Right atrium auricular region (tissue), 2 donors: Measurements from ENCODE around the gene RPIA. TPM values are rescaled to one million over a fixed set of nuclear protein-coding genes. Genes with fewer than 3 reads are reported as not detected.
A peak's percentile ranks its signal among the peaks of the same experiment; 100 is the strongest.

ENCODE experiments used
- DNase-seq: peaks from one replicate; pipeline ENCODE4 v3.0.0-alpha.2; 2019; ENCODE audit warnings: low spot score
- H3K27ac ChIP-seq, 2 donors: fragments of 200-600 bp; sonication (generic); 1 replicate in 1 of 2; 2 replicates in 1 of 2; pipeline ENCODE4 v1.5.1; 2016 to 2019
- H3K27me3 ChIP-seq, 2 donors: fragments of 200-600 bp; sonication (generic); one replicate each; pipeline versions ENCODE4 v1.5.1 to v1.6.0; 2017 to 2019
- H3K36me3 ChIP-seq: fragments of 200-600 bp; sonication (generic); one replicate; pipeline ENCODE4 v1.5.1; 2016
- H3K4me1 ChIP-seq, 2 donors: fragments of 200-600 bp; sonication (generic); one replicate each; pipeline versions ENCODE4 v1.5.1 to v1.6.0; 2017 to 2019
- H3K4me3 ChIP-seq, 2 donors: fragments of 200-600 bp; sonication (generic); 1 replicate in 1 of 2; 2 replicates in 1 of 2; pipeline ENCODE4 v1.5.1; 2017 to 2019; ENCODE audit warnings: mild to moderate bottlenecking in 1 of 2, moderate library complexity in 1 of 2
- H3K9me3 ChIP-seq, 2 donors: fragments of 200-600 bp; sonication (generic); one replicate each; pipeline ENCODE4 v1.5.1; 2019
- CTCF ChIP-seq, 2 donors: fragments of 200-600 bp; sonication (generic); IDR thresholded peaks; one replicate each; pipeline ENCODE4 v1.5.1; 2019; ENCODE audit warnings: antibody characterized with exemption in 2 of 2
- total RNA-seq, 2 donors: library from RNA; depleted of rRNA; stranded (reverse); fragments of >200 nt; gene quantifications; one replicate each; pipeline ENCODE4 v1.1.0, GENCODE V29; 2016

RPIA gene
- total RNA-seq, 2 donors from 2014 or later, result 4.2 to 5.1 TPM

- H3K27ac ChIP-seq, result no peak overlapping the region
- H3K4me3 ChIP-seq, result no peak overlapping the region
- H3K27me3 ChIP-seq, result no peaks in the 10 kb centered on the region
- H3K9me3 ChIP-seq, result no peaks in the 10 kb centered on the region
- H3K4me1 ChIP-seq, result peaks cover 0 to 14% of the 10 kb centered on the region in 2 donors
- TF ChIP-seq CTCF (IDR thresholded peaks at IDR 0.05), result no peak
- no peak for DNase-seq
- no peaks in the 10 kb centered on the region for H3K36me3 ChIP-seq
Observed at GRCh38 chr2:88687384-88687783, 4.1 kb upstream of the RPIA start.

GRCh38 chr2:88690591-88691338 is 708 bp upstream of the RPIA start:
- Histone ChIP-seq H3K4me3 (peak overlapping the region; percentile 74 to 78), H3K4me1 (peaks cover 0 to 32% of the 10 kb centered on the region in 2 donors), H3K27me3 (no peaks in the 10 kb centered on the region), H3K9me3 (no peaks in the 10 kb centered on the region), H3K27ac (peak overlapping the region; percentile 82 to 87), H3K36me3 (no peaks in the 10 kb centered on the region)
- DNase-seq, result no peak
- no peak for TF ChIP-seq CTCF (IDR thresholded peaks at IDR 0.05)

GRCh38 chr2:88692187-88692586 is 714 bp downstream of the RPIA start:
- peaks cover 0 to 32% of the 10 kb centered on the region in 2 donors for H3K4me1 ChIP-seq
- no peak for DNase-seq
- no peak for TF ChIP-seq CTCF (IDR thresholded peaks at IDR 0.05)

GRCh38 chr2:88693911-88694414 is 2.5 kb downstream of the RPIA start:
- Histone ChIP-seq H3K27me3 (no peaks in the 10 kb centered on the region), H3K4me1 (peaks cover 0 to 32% of the 10 kb centered on the region in 2 donors), H3K36me3 (no peaks in the 10 kb centered on the region), H3K9me3 (no peaks in the 10 kb centered on the region), H3K27ac (no peak overlapping the region), H3K4me3 (no peak overlapping the region)
- no peak for DNase-seq
- no peak for TF ChIP-seq CTCF (IDR thresholded peaks at IDR 0.05)

More at GRCh38 chr2:88692187-88692586, 714 bp downstream of the RPIA start:
- no peaks in the 10 kb centered on the region for H3K36me3 ChIP-seq
- peak overlapping the region; percentile 74 to 78 for H3K4me3 ChIP-seq
- no peaks in the 10 kb centered on the region for H3K27me3 ChIP-seq
- H3K9me3 ChIP-seq, result no peaks in the 10 kb centered on the region
- H3K27ac ChIP-seq, result peak overlapping the region; percentile 71 to 87

- Histone ChIP-seq H3K36me3 (peaks cover 8% of the 10 kb centered on the region), H3K27ac (no peak overlapping the region), H3K9me3 (no peaks in the 10 kb centered on the region), H3K27me3 (no peaks in the 10 kb centered on the region), H3K4me3 (no peak overlapping the region), H3K4me1 (peaks cover 0 to 22% of the 10 kb centered on the region in 2 donors)
- no peak for TF ChIP-seq CTCF (IDR thresholded peaks at IDR 0.05)
- DNase-seq, result no peak
Observed at GRCh38 chr2:88696611-88697010, 5.1 kb downstream of the RPIA start.
